Measurements from ENCODE around the gene NT5DC1.
A peak's percentile ranks its signal among the peaks of the same experiment; 100 is the strongest.

The NT5DC1 gene

DNA sequence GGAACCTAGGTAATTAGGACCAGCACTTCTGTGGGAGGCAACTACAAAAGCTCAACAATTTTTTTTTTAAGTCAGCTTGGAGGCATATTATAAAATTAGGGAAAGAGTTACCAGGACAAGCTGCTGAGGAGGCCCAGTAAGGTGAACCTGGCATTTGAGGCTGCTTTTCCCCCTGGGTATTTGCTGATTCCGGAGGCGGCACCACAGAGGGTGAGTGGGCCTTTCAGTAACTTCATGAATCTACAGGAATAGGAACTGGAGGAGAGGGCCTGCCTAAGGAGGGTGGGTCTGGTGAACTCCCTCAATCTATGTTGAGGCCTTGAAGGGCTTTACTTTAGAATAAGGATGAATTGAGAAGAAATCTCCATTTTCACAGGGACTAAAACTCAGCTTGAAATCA, 138.6 kb downstream of the NT5DC1 start:
- Histone ChIP-seq H3K4me1 (ENCODE audit: control insufficient read depth, insufficient read depth, low read length, poor library complexity, severe bottlenecking) (no peaks in the 10 kb centered on the region), H3K9me3 (ENCODE audit: control insufficient read depth, low read length) (no peaks in the 10 kb centered on the region), H3K27ac (ENCODE audit: low read depth, low read length, severe bottlenecking) (no peak overlapping the region), H3K36me3 (ENCODE audit: control insufficient read depth, insufficient read depth, low read length) (no peaks in the 10 kb centered on the region), H3K4me3 (ENCODE audit: extremely low read depth, insufficient read depth, low read length, poor library complexity, severe bottlenecking) (no peak overlapping the region)
- 100% methylated on average over 1 of the region's 2 CpGs; no CpG with 5 or more reads in 1 of the 2 experiments for WGBS, 2 experiments (ENCODE audit: insufficient coverage in 2 of 2)

DNA sequence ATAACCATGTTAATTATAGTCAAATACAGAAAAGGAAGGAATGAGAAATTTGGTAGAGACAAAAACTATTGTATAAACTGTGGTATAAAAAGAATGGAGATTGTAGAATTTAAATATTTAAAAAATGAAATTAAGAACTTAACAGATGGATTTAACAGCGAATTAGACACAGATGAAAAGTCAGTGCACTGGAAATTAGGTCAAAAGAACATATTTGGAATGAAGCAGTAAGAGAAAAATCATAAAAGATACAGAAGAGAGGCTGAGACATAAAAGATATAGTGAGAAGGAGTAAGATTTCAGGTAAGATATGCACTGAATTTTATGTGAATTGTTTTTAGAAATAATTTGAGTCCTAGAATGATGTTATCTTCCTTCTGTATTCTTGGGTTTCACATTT, 139.2 kb downstream of the NT5DC1 start:
- Histone ChIP-seq H3K27ac (ENCODE audit: low read depth, low read length, severe bottlenecking) (no peak overlapping the region), H3K36me3 (ENCODE audit: control insufficient read depth, insufficient read depth, low read length) (no peaks in the 10 kb centered on the region), H3K9me3 (ENCODE audit: control insufficient read depth, low read length) (no peaks in the 10 kb centered on the region), H3K4me3 (ENCODE audit: extremely low read depth, insufficient read depth, low read length, poor library complexity, severe bottlenecking) (no peak overlapping the region), H3K4me1 (ENCODE audit: control insufficient read depth, insufficient read depth, low read length, poor library complexity, severe bottlenecking) (no peaks in the 10 kb centered on the region)
- 100% methylated on average over 1 of the region's 1 CpG for WGBS, 2 experiments (ENCODE audit: insufficient coverage in 2 of 2)

DNA sequence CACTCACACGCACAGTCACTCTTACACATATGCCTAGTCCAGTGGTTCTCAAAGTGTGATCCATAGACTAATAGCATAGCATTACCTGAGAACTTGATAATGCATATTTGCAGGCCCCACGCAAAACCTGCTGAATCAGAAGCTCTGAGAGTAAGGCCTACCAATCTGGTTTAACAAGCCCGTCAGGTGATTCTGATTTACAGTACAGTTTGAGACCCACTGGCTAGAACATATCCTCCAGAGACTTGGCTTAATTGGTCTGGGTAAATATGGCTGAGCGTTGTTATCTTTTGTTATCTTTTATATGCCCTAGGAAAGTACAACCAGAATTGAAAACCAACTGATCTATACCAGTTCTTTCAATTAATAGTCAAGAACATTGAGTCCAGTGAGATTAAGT, 143.6 kb downstream of the NT5DC1 start:
- WGBS, 2 experiments (ENCODE audit: insufficient coverage in 2 of 2) = 88 to 95% methylated on average over 2 of the region's 4 CpGs
- Histone ChIP-seq H3K36me3 (ENCODE audit: control insufficient read depth, insufficient read depth, low read length) (no peaks in the 10 kb centered on the region), H3K4me3 (ENCODE audit: extremely low read depth, insufficient read depth, low read length, poor library complexity, severe bottlenecking) (no peak overlapping the region), H3K4me1 (ENCODE audit: control insufficient read depth, insufficient read depth, low read length, poor library complexity, severe bottlenecking) (no peaks in the 10 kb centered on the region), H3K27ac (ENCODE audit: low read depth, low read length, severe bottlenecking) (no peak overlapping the region), H3K9me3 (ENCODE audit: control insufficient read depth, low read length) (no peaks in the 10 kb centered on the region)

DNA sequence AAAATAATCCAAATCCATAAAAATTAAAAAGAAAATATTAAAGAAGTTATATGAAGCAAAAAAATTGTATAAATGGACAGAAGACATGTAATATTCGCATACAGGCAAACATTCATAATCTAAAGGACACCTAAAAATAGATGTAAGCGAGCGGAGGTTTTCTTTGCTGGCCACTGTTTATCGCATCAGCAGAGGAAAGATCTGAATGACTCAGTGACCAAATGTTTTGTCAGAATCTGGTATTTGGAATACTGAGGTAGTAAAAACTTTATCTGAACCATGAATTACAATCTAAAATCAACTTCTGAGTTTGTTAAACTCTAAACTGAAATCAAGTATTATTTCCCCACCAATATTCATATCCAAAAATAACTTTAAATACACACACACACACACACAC, 145.4 kb downstream of the NT5DC1 start:
- Histone ChIP-seq H3K4me3 (ENCODE audit: extremely low read depth, insufficient read depth, low read length, poor library complexity, severe bottlenecking) (no peak overlapping the region), H3K4me1 (ENCODE audit: control insufficient read depth, insufficient read depth, low read length, poor library complexity, severe bottlenecking) (no peaks in the 10 kb centered on the region), H3K27ac (ENCODE audit: low read depth, low read length, severe bottlenecking) (no peak overlapping the region), H3K9me3 (ENCODE audit: control insufficient read depth, low read length) (no peaks in the 10 kb centered on the region), H3K36me3 (ENCODE audit: control insufficient read depth, insufficient read depth, low read length) (no peaks in the 10 kb centered on the region)
- no CpG with 5 or more reads among the region's 4 CpGs for WGBS, 2 experiments (ENCODE audit: insufficient coverage in 2 of 2)

DNA sequence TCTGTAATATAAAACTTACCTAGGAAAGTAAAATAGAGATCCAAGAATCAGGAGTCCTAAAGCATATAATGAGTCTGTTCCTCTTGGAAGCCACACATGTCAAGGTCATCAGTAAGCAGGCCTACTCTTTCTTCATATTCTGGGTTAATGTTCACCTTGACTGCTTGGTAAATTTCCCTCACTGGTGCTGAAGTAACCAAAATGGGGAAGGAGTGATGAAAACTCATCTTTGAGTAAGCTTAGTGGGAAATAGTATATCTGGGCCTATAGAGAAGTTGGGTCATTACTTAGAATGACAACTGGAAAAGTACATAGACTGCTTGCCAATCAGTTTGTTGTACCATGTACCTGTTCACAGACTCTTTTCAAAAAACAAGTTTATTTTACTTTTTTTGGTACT, 146.6 kb downstream of the NT5DC1 start:
- Histone ChIP-seq H3K4me3 (ENCODE audit: extremely low read depth, insufficient read depth, low read length, poor library complexity, severe bottlenecking) (no peak overlapping the region), H3K27ac (ENCODE audit: low read depth, low read length, severe bottlenecking) (no peak overlapping the region), H3K4me1 (ENCODE audit: control insufficient read depth, insufficient read depth, low read length, poor library complexity, severe bottlenecking) (peaks cover 6% of the 10 kb centered on the region), H3K9me3 (ENCODE audit: control insufficient read depth, low read length) (no peaks in the 10 kb centered on the region), H3K36me3 (ENCODE audit: control insufficient read depth, insufficient read depth, low read length) (peaks cover 1% of the 10 kb centered on the region)

DNA sequence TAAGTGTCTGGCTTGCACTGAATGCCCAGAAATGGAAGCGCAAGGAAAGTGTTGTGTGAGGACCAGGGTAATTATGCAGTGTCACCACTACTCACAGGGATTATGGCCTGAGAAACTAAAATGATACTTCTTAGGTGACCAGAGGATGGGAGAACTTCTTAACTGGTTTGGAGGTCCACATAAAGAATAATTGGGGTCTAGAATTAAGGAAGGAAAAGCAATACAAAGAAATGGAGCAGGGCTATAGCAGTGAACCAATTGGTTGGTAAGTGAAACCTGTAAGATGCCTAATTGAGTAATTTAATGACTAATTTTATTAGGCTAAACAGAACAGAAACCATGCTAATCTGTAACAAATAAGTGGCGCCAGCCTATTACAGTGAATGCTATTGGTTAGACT, 147.9 kb downstream of the NT5DC1 start:
- Histone ChIP-seq H3K4me1 (ENCODE audit: control insufficient read depth, insufficient read depth, low read length, poor library complexity, severe bottlenecking) (peaks cover 13% of the 10 kb centered on the region), H3K4me3 (ENCODE audit: extremely low read depth, insufficient read depth, low read length, poor library complexity, severe bottlenecking) (no peak overlapping the region), H3K36me3 (ENCODE audit: control insufficient read depth, insufficient read depth, low read length) (peaks cover 7% of the 10 kb centered on the region), H3K27ac (ENCODE audit: low read depth, low read length, severe bottlenecking) (no peak overlapping the region), H3K9me3 (ENCODE audit: control insufficient read depth, low read length) (no peaks in the 10 kb centered on the region)
- WGBS, 2 experiments (ENCODE audit: insufficient coverage in 2 of 2) = 93 to 100% methylated on average over 1 of the region's 2 CpGs

DNA sequence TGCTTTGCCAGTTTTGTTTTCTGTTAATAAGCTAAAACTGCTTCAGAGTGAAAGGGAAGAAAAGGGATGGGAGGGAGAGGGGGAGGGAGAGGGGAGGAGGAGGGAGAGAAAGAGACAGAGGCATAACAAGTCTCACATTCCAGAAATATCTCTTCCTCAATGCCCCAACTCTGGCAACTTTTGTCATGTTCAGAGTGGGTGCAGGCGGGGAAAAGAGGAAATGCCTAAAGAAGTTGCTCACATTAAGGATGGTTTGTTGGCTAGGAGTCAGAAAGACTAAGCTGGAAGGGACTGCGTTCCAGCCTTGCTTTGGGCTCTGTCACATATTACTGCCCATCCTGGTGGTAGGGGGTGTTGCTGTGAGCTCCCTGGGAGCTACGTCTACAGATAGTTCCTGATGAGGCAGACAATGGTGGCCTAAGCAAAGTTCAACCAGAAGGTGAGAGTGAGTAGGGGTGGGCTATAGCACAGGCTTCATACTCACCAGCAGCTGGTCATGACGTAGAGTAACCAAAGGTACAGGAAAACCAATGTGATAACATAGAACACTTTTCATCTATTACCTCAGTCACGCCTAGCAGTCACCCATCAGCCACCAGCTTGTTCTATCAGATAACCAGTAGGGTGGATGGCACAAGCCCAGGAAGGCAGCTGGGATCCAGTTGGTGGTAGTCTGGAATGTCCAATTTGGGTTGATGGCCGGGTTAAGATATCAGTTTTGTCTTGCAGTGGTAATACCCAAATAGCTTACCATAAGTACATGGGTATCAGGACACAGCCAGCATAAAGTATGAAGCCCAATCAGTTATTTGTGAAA, 151.1 kb downstream of the NT5DC1 start:
- Histone ChIP-seq H3K9me3 (ENCODE audit: control insufficient read depth, low read length) (no peaks in the 10 kb centered on the region), H3K36me3 (ENCODE audit: control insufficient read depth, insufficient read depth, low read length) (peaks cover 7% of the 10 kb centered on the region), H3K4me3 (ENCODE audit: extremely low read depth, insufficient read depth, low read length, poor library complexity, severe bottlenecking) (peak overlapping the region; percentile 87), H3K4me1 (ENCODE audit: control insufficient read depth, insufficient read depth, low read length, poor library complexity, severe bottlenecking) (peaks cover 17% of the 10 kb centered on the region), H3K27ac (ENCODE audit: low read depth, low read length, severe bottlenecking) (peak overlapping the region; percentile 55)
- 39 to 57% methylated on average over 1 to 3 of the region's 6 CpGs for WGBS, 2 experiments (ENCODE audit: insufficient coverage in 2 of 2)

DNA sequence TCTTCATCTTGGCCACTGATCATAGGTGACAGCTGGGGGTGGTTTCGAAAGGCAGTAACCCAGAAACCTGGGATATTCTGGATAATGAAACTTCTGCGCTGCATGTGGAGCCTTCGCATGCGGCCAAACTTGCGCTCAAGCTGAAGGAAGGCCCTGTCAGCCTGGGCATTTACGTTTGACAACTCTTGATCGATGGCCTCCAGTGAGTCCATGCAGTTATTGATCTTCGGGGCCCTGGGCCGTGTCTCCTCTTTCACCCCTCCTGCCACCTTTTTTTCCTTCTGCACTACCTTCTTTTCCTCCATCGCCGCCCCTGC, 152.5 kb downstream of the NT5DC1 start:
- H3K9me3 ChIP-seq (ENCODE audit: control insufficient read depth, low read length) = no peaks in the 10 kb centered on the region
- WGBS, 2 experiments (ENCODE audit: insufficient coverage in 2 of 2) = 66% methylated on average over 11 of the region's 11 CpGs
- H3K27ac ChIP-seq (ENCODE audit: low read depth, low read length, severe bottlenecking) = peak overlapping the region; percentile 99
- H3K36me3 ChIP-seq (ENCODE audit: control insufficient read depth, insufficient read depth, low read length) = peaks cover 7% of the 10 kb centered on the region
- H3K4me3 ChIP-seq (ENCODE audit: extremely low read depth, insufficient read depth, low read length, poor library complexity, severe bottlenecking) = peak overlapping the region; percentile 87
- peaks cover 17% of the 10 kb centered on the region for H3K4me1 ChIP-seq (ENCODE audit: control insufficient read depth, insufficient read depth, low read length, poor library complexity, severe bottlenecking)

DNA sequence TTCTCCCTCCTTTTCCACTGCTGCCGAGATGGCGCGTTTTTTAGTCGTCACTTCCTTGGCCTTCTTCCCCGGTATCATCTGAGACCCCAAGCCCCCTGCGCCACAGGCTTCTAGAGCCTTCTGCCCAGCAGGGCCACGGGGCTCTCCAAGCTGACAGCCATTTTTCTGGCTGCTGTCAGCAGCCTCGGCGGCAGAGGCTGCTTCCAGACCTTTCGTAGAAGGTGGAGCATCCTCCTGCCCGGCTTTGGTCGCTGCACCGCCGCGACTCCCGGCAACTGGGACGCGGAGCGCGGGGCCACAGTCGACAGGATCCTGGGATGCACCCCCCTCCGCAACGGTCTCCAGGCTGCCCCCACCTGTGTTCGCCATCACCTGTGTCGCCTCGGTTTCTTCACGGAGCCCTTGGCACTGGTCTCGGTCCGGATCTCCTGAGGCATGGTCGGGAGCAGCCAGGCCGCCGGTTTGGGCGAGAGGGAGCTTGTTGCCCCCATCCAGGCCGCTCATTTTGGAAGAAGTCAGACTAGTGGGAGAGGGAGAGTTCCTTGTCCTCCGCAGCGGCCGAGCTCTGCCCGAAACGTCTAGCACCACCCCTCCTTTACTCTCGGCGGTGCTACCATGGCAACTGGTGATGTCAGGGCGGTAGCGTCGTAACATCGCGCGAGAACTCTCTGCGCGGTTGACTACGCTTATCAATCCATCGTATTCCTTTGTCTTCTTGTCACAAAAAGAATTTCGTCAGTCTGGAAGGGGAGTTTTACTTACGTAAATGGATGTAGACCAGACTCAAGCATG, 153.0 kb downstream of the NT5DC1 start, which contains the start of gene TSPYL4:
TSPYL4 (minus strand) TSS at position 571 of the 792 bp plus-strand sequence; CDS start at position 504, 67 bp downstream.
- Histone ChIP-seq H3K4me3 (ENCODE audit: extremely low read depth, insufficient read depth, low read length, poor library complexity, severe bottlenecking) (peak within 1 kb of the TSS; percentile 87), H3K27ac (ENCODE audit: low read depth, low read length, severe bottlenecking) (peak within 1 kb of the TSS; percentile 99), H3K36me3 (ENCODE audit: control insufficient read depth, insufficient read depth, low read length) (peaks cover 7% of the 10 kb centered on the region), H3K9me3 (ENCODE audit: control insufficient read depth, low read length) (no peaks in the 10 kb centered on the region), H3K4me1 (ENCODE audit: control insufficient read depth, insufficient read depth, low read length, poor library complexity, severe bottlenecking) (peaks cover 17% of the 10 kb centered on the region)
- 2 to 3% methylated on average over 25 to 38 of the region's 53 CpGs for WGBS, 2 experiments (ENCODE audit: insufficient coverage in 2 of 2)

DNA sequence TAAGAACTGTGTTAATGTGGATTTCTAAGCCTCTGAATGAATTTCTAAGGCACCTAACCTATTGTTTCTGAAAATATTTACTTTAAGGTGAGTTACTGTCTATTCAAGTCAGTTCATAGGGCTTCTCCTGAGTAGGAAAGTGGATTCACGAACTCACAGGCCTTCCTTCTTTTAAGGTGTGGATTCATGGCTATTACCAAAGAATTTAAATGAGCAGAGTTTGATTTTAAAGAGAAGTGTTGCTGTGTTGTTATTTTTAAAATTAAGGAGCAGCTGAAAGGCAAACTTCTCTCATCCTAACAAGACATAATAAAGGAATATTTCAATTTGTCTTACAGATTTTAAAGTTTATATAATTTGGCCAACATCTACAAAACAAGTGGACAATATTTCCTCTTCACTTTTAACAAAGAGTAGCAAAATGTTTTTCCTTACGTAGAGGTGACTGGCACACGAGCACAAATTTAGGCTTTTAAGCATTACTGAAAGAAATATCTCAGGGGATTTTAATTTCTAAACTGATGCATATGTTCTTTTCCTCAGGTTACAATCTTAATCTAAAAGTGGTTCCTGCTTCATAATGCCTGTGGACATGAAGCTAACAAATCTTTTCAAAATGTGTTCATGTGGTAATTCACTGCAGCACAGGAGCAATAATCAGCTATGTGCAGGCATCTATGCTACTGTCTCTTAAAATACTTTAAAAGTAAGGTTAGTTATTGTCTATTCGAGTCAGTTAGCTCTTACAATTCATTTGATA, 153.8 kb downstream of the NT5DC1 start:
- Histone ChIP-seq H3K27ac (ENCODE audit: low read depth, low read length, severe bottlenecking) (peak overlapping the region; percentile 99), H3K4me1 (ENCODE audit: control insufficient read depth, insufficient read depth, low read length, poor library complexity, severe bottlenecking) (peaks cover 17% of the 10 kb centered on the region), H3K4me3 (ENCODE audit: extremely low read depth, insufficient read depth, low read length, poor library complexity, severe bottlenecking) (peak overlapping the region; percentile 87), H3K9me3 (ENCODE audit: control insufficient read depth, low read length) (no peaks in the 10 kb centered on the region), H3K36me3 (ENCODE audit: control insufficient read depth, insufficient read depth, low read length) (peaks cover 7% of the 10 kb centered on the region)
- whole genome bisulfite sequencing, 2 experiments (ENCODE audit: insufficient coverage in 2 of 2) = 29% methylated on average over 3 of the region's 4 CpGs; no CpG with 5 or more reads in 1 of the 2 experiments
